CD4-positive, alpha-beta memory T cell (primary cell): ENCODE results near the gene PTPN1. TPM values are rescaled to one million over a fixed set of nuclear protein-coding genes. Genes with fewer than 3 reads are reported as not detected.

Source experiments
- CTCF ChIA-PET: fragments of 350-600 bp; sonication (Branson Sonifier 250); formaldehyde crosslinking; loops from one replicate; lab custom pipeline; 2021; ENCODE audit warnings: inconsistent platforms; ENCODE audit not compliant: partially characterized antibody; lab: Charles Lee
- POLR2A ChIA-PET: fragments of 350-600 bp; sonication (Branson Sonifier 250); formaldehyde crosslinking; loops from one replicate; lab custom pipeline; 2021; ENCODE audit not compliant: partially characterized antibody; lab: Charles Lee
- DNase-seq, 5 donors: peaks; one replicate each; pipeline versions ENCODE4 v3.0.0 to v3.0.0-alpha.2; 2020 to 2022; ENCODE audit warnings: mixed read lengths in 1 of 5
- H3K27ac ChIP-seq: one replicate; pipeline ENCODE4 v1.7.0; 2013; ENCODE audit warnings: low read depth, low read length
- H3K27me3 ChIP-seq: 2 replicates; pipeline ENCODE4 v1.7.0; 2013; ENCODE audit warnings: mild to moderate bottlenecking, low read length, moderate library complexity; ENCODE audit not compliant: insufficient read depth
- H3K36me3 ChIP-seq: 2 replicates; pipeline ENCODE4 v1.7.0; 2013; ENCODE audit warnings: mild to moderate bottlenecking, low read length, moderate library complexity; ENCODE audit not compliant: insufficient read depth
- H3K4me1 ChIP-seq: 2 replicates; pipeline ENCODE4 v1.7.0; 2013; ENCODE audit warnings: mild to moderate bottlenecking, low read length, moderate library complexity; ENCODE audit not compliant: insufficient read depth
- H3K4me3 ChIP-seq, 2 donors: one replicate each; pipeline ENCODE4 v1.7.0; 2013; ENCODE audit warnings: low read length in 2 of 2, mild to moderate bottlenecking in 1 of 2
- H3K9me3 ChIP-seq, 2 donors: one replicate each; pipeline ENCODE4 v1.7.0; 2013; ENCODE audit warnings: low read length in 2 of 2, control low read depth in 1 of 2; ENCODE audit not compliant: control insufficient read depth in 1 of 2
- H3K27ac Mint-ChIP-seq, 7 donors: one replicate each; pipeline ENCODE4 v1.8.0; 2020 to 2021; ENCODE audit warnings: mixed read lengths in 7 of 7, mild to moderate bottlenecking in 6 of 7, inconsistent platforms in 3 of 7, moderate library complexity in 3 of 7
- H3K27me3 Mint-ChIP-seq, 2 donors: one replicate each; pipeline ENCODE4 v1.8.0; 2020 to 2021; ENCODE audit warnings: mixed read lengths in 2 of 2
- H3K36me3 Mint-ChIP-seq, 2 donors: one replicate each; pipeline ENCODE4 v1.8.0; 2020 to 2021; ENCODE audit warnings: mixed read lengths in 2 of 2, inconsistent platforms in 1 of 2, mild to moderate bottlenecking in 1 of 2
- H3K4me1 Mint-ChIP-seq, 4 donors: one replicate each; pipeline ENCODE4 v1.8.0; 2020 to 2021; ENCODE audit warnings: mixed read lengths in 4 of 4, mild to moderate bottlenecking in 1 of 4
- H3K4me3 Mint-ChIP-seq, 8 donors: one replicate each; pipeline ENCODE4 v1.8.0; 2020 to 2021; ENCODE audit warnings: mixed read lengths in 8 of 8, mild to moderate bottlenecking in 7 of 8, moderate library complexity in 6 of 8, inconsistent platforms in 3 of 8
- H3K9me3 Mint-ChIP-seq, 8 donors: one replicate each; pipeline ENCODE4 v1.8.0; 2020 to 2021; ENCODE audit warnings: mixed read lengths in 8 of 8, mild to moderate bottlenecking in 5 of 8, inconsistent platforms in 3 of 8, moderate library complexity in 1 of 8
- intact Hi-C: fragments of 100-400 bp; cut with micrococcal nuclease; formaldehyde crosslinking; loops from one replicate; pipeline ENCODE4 v1.15.1; 2023
- polyA plus RNA-seq, 2 donors: library from polyadenylated mRNA; unstranded; fragments of 300-500 nt; fragmentation: Illumina TruSeq; gene quantifications; one replicate each; pipeline ENCODE4 v1.2.3, GENCODE V29; 2021
- total RNA-seq, 2 experiments: library from RNA; stranded (reverse); gene quantifications; one replicate each; pipeline ENCODE4 v1.2.3, GENCODE V29; 2021

Gene PTPN1
- total and polyA plus RNA-seq, 4 experiments from 2014 or later = 21.0 to 61.5 (median 50.3) TPM

GRCh38 chr20:50467174-50467573, 43.0 kb upstream of the PTPN1 start:
- no peaks in the 10 kb centered on the region for H3K9me3 ChIP-seq
- Mint-ChIP-seq H3K36me3 (no peaks in the 10 kb centered on the region), H3K27me3 (no peaks in the 10 kb centered on the region), H3K4me3 (no peak overlapping the region), H3K4me1 (peaks cover 14 to 27% (median 18%) of the 10 kb centered on the region in 4 donors), H3K9me3 (no peaks in the 10 kb centered on the region), H3K27ac (no peak overlapping the region)
- peaks cover 20% of the 10 kb centered on the region for H3K4me1 ChIP-seq
- no peaks in the 10 kb centered on the region for H3K27me3 ChIP-seq
- no peak overlapping the region for H3K27ac ChIP-seq
- H3K36me3 ChIP-seq = no peaks in the 10 kb centered on the region
- no peak for DNase-seq
- CTCF ChIA-PET = interaction anchor here (0.8 to 13.2 kb wide), 4 partner anchors 108 to 418 kb away, joined by 3 to 330 read pairs (median 5); partner anchors contain the start of gene CEBPB
- intact Hi-C loops = loop anchor here (10.0 kb wide), 1 partner anchor 492 kb away; no protein-coding TSS in a partner anchor
- H3K4me3 ChIP-seq = no peak overlapping the region
- POLR2A ChIA-PET = interaction anchor here (1.1 kb wide), 1 partner anchor 351 kb away, joined by 3 read pairs; no protein-coding TSS in a partner anchor

- POLR2A ChIA-PET = interaction anchor here (0.8 to 1.1 kb wide), 2 partner anchors 276 to 352 kb away, joined by 3 to 4 read pairs; no protein-coding TSS in a partner anchor
- no peaks in the 10 kb centered on the region for H3K27me3 Mint-ChIP-seq
- CTCF ChIA-PET = interaction anchor here (1.5 to 13.2 kb wide), 4 partner anchors 12 to 283 kb away, joined by 4 to 330 read pairs (median 9); partner anchors contain the start of gene CEBPB
- no peaks in the 10 kb centered on the region for H3K36me3 Mint-ChIP-seq
- no peaks in the 10 kb centered on the region for H3K9me3 Mint-ChIP-seq
- Histone ChIP-seq H3K4me1 (peaks cover 20% of the 10 kb centered on the region), H3K36me3 (no peaks in the 10 kb centered on the region), H3K27ac (no peak overlapping the region), H3K4me3 (no peak overlapping the region), H3K27me3 (no peaks in the 10 kb centered on the region), H3K9me3 (no peaks in the 10 kb centered on the region)
- no peak overlapping the region for H3K4me3 Mint-ChIP-seq
- DNase-seq = peak; percentile 19 to 45 (median 31)
- H3K27ac Mint-ChIP-seq = no peak overlapping the region
- H3K4me1 Mint-ChIP-seq = peaks cover 14 to 29% (median 18%) of the 10 kb centered on the region in 4 donors
- intact Hi-C loops = loop anchor here (10.0 kb wide), 1 partner anchor 493 kb away; no protein-coding TSS in a partner anchor
Measured at GRCh38 chr20:50467718-50468356, 42.3 kb upstream of the PTPN1 start.

- no peaks in the 10 kb centered on the region for H3K9me3 Mint-ChIP-seq
- no peak overlapping the region for H3K27ac Mint-ChIP-seq
- no peaks in the 10 kb centered on the region for H3K27me3 Mint-ChIP-seq
- no peaks in the 10 kb centered on the region for H3K36me3 ChIP-seq
- no peak overlapping the region for H3K4me3 ChIP-seq
- H3K36me3 Mint-ChIP-seq = no peaks in the 10 kb centered on the region
- no peak overlapping the region for H3K4me3 Mint-ChIP-seq
- H3K9me3 ChIP-seq = no peaks in the 10 kb centered on the region
- POLR2A ChIA-PET = interaction anchor here (0.8 to 1.1 kb wide), 2 partner anchors 277 to 353 kb away, joined by 3 to 4 read pairs; no protein-coding TSS in a partner anchor
- intact Hi-C loops = loop anchor here (10.0 kb wide), 1 partner anchor 494 kb away; no protein-coding TSS in a partner anchor
- CTCF ChIA-PET = interaction anchor here (1.1 to 13.2 kb wide), 5 partner anchors 11 to 283 kb away, joined by 4 to 330 read pairs (median 4); partner anchors contain the start of gene CEBPB
- peaks cover 14 to 29% (median 19%) of the 10 kb centered on the region in 4 donors for H3K4me1 Mint-ChIP-seq
- peaks cover 20% of the 10 kb centered on the region for H3K4me1 ChIP-seq
- no peak for DNase-seq
- no peaks in the 10 kb centered on the region for H3K27me3 ChIP-seq
- H3K27ac ChIP-seq = no peak overlapping the region
Measured at GRCh38 chr20:50468378-50468798, 41.8 kb upstream of the PTPN1 start.

- Histone ChIP-seq H3K4me1 (peaks cover 16% of the 10 kb centered on the region), H3K4me3 (no peak overlapping the region), H3K36me3 (no peaks in the 10 kb centered on the region), H3K27me3 (no peaks in the 10 kb centered on the region), H3K9me3 (no peaks in the 10 kb centered on the region), H3K27ac (no peak overlapping the region)
- DNase-seq = no peak
- H3K27me3 Mint-ChIP-seq = no peaks in the 10 kb centered on the region
- intact Hi-C loops = loop anchor here (10.0 kb wide), 1 partner anchor 494 kb away; no protein-coding TSS in a partner anchor
- H3K4me1 Mint-ChIP-seq = peaks cover 14 to 28% (median 19%) of the 10 kb centered on the region in 4 donors
- peak overlapping the region in 1 of 7 donors; percentile 41 for H3K27ac Mint-ChIP-seq
- ChIA-PET POLR2A (interaction anchor here (3.0 kb wide), 1 partner anchor 14 kb away, joined by 8 read pairs; no protein-coding TSS in a partner anchor), CTCF (interaction anchor here (1.0 to 13.2 kb wide), 6 partner anchors 10 to 398 kb away, joined by 3 to 330 read pairs (median 4); partner anchors contain the start of gene CEBPB)
- H3K9me3 Mint-ChIP-seq = no peaks in the 10 kb centered on the region
- H3K36me3 Mint-ChIP-seq = no peaks in the 10 kb centered on the region
- no peak overlapping the region for H3K4me3 Mint-ChIP-seq
Measured at GRCh38 chr20:50469176-50469723, 40.9 kb upstream of the PTPN1 start.

GRCh38 chr20:50469796-50470195, 40.4 kb upstream of the PTPN1 start:
- Mint-ChIP-seq H3K27ac (no peak overlapping the region), H3K9me3 (no peaks in the 10 kb centered on the region), H3K27me3 (no peaks in the 10 kb centered on the region), H3K4me1 (peaks cover 12 to 24% (median 18%) of the 10 kb centered on the region in 4 donors), H3K4me3 (no peak overlapping the region), H3K36me3 (no peaks in the 10 kb centered on the region)
- POLR2A ChIA-PET = interaction anchor here (3.0 kb wide), 1 partner anchor 14 kb away, joined by 8 read pairs; no protein-coding TSS in a partner anchor
- intact Hi-C loops = loop anchor here (10.0 kb wide), 1 partner anchor 495 kb away; no protein-coding TSS in a partner anchor
- Histone ChIP-seq H3K9me3 (no peaks in the 10 kb centered on the region), H3K27ac (no peak overlapping the region), H3K4me3 (no peak overlapping the region), H3K36me3 (no peaks in the 10 kb centered on the region), H3K4me1 (peaks cover 12% of the 10 kb centered on the region), H3K27me3 (no peaks in the 10 kb centered on the region)
- no peak for DNase-seq
- CTCF ChIA-PET = interaction anchor here (1.0 to 13.2 kb wide), 7 partner anchors 10 to 398 kb away, joined by 3 to 330 read pairs (median 4); partner anchors contain the start of gene CEBPB

- H3K27me3 ChIP-seq = no peaks in the 10 kb centered on the region
- no peaks in the 10 kb centered on the region for H3K36me3 ChIP-seq
- Mint-ChIP-seq H3K27me3 (no peaks in the 10 kb centered on the region), H3K36me3 (no peaks in the 10 kb centered on the region), H3K27ac (no peak overlapping the region), H3K4me1 (peaks cover 12 to 24% (median 18%) of the 10 kb centered on the region in 4 donors), H3K9me3 (no peaks in the 10 kb centered on the region), H3K4me3 (no peak overlapping the region)
- DNase-seq = no peak
- intact Hi-C loops = no loop called here
- ChIA-PET POLR2A (interaction anchor here (3.0 kb wide), 1 partner anchor 13 kb away, joined by 8 read pairs; no protein-coding TSS in a partner anchor), CTCF (interaction anchor here (1.1 to 13.2 kb wide), 5 partner anchors 9 to 300 kb away, joined by 3 to 330 read pairs (median 3); partner anchors contain the start of gene CEBPB)
- H3K27ac ChIP-seq = no peak overlapping the region
- no peak overlapping the region for H3K4me3 ChIP-seq
- no peaks in the 10 kb centered on the region for H3K9me3 ChIP-seq
- peaks cover 12% of the 10 kb centered on the region for H3K4me1 ChIP-seq
Measured at GRCh38 chr20:50470264-50470858, 39.8 kb upstream of the PTPN1 start.
